Adrenal gland (tissue), 12 donors: Measurements from ENCODE around the gene PDPR. TPM values are rescaled to one million over a fixed set of nuclear protein-coding genes. Genes with fewer than 3 reads are reported as not detected.
A peak's percentile ranks its signal among the peaks of the same experiment; 100 is the strongest.
"Not testable (repeated sequence)": the region's sequence is repeated elsewhere in the genome, so short reads cannot be mapped to it uniquely, and the experiment has no call there.

Experiments used
- DNase-seq, 7 donors: peaks; one replicate each; pipeline ENCODE4 v3.0.0-alpha.2; 2019 to 2020
- H3K27ac ChIP-seq, 5 donors: fragments of 200-600 bp; sonication (generic) in 4 of 5; 1 replicate in 3 of 5; 2 replicates in 2 of 5; pipeline versions ENCODE4 v1.5.1 to v1.8.0; 2016 to 2020; ENCODE audit warnings: mild to moderate bottlenecking in 1 of 5
- H3K27me3 ChIP-seq: fragments of 200-600 bp; 2 replicates; pipeline ENCODE4 v1.8.0; 2021
- H3K36me3 ChIP-seq, 2 donors: fragments of 200-600 bp; replicated peaks in 1 of 2; 1 replicate in 1 of 2; 2 replicates in 1 of 2; pipeline versions ENCODE4 v1.5.1 to v1.8.0; 2018 to 2022
- H3K4me1 ChIP-seq, 2 donors: fragments of 200-600 bp; replicated peaks in 1 of 2; 1 replicate in 1 of 2; 2 replicates in 1 of 2; pipeline versions ENCODE4 v1.5.1 to v1.8.0; 2018 to 2021
- H3K4me3 ChIP-seq, 4 donors: fragments of 200-600 bp; sonication (generic) in 3 of 4; one replicate each; pipeline ENCODE4 v1.5.1; 2016 to 2018
- H3K9me3 ChIP-seq, 3 donors: fragments of 200-600 bp; sonication (generic) in 1 of 3; replicated peaks in 1 of 3; 1 replicate in 2 of 3; 2 replicates in 1 of 3; pipeline versions ENCODE4 v1.5.1 to v1.8.0; 2016 to 2021
- WGBS, 4 donors: extraction: QIAGEN DNeasy Blood & Tissue Kit in 2 of 4; methylation state at CpG; one replicate each; pipeline versions ENCODE4 v1.1.5 to v1.1.7; 2013 to 2017; 5-methylcytosine and 5-hydroxymethylcytosine counted together
- intact Hi-C, 2 donors: fragments of 100-400 bp; cut with DNase I; formaldehyde crosslinking; loops; one replicate each; pipeline versions ENCODE4 v1.14.1 to v1.15.0; 2022 to 2023
- polyA plus RNA-seq, 3 donors: library from polyadenylated mRNA; stranded (reverse); fragments of 200-250 nt in 2 of 3; fragments of 350-450 nt in 1 of 3; fragmentation: Illumina TruSeq in 1 of 3; extraction: RNeasy Lipid Tissue Mini Kit (QIAGEN cat#74804) in 1 of 3; gene quantifications; one replicate each; pipeline ENCODE4 v1.2.3, GENCODE V29; 2013 to 2014
- total RNA-seq, 9 donors: library from RNA; depleted of rRNA in 4 of 9; stranded (reverse); fragments of >200 nt in 4 of 9; fragments of 120-200 nt in 1 of 9; fragmentation: NEBNext Ultra II Directional in 1 of 9; extraction: Animal tissue kit (Norgen Biotek cat#: 25700) in 1 of 9; gene quantifications; one replicate each; pipeline versions ENCODE4 v1.1.0 to v1.2.4, GENCODE V29; 2013 to 2023
- donor health status: healthy with polysubstance abuse.
- donor health status: Bipolar disorder and iron deficiency.
- donor health status: DM: yes; HTN: yes; CAD: no.
- donor health status: DM: no; HTN: no; CAD: no.
- donor health status: DM: no; HTN: no; CAD: no.
- donor health status: DM: yes; HTN: yes; CAD: no.

The PDPR gene
- total and polyA plus RNA-seq, 12 donors: 8.2 to 58.7 (median 25.3) TPM

GRCh38 chr16:70088160-70088559 lies 26.0 kb upstream of the PDPR start:
- H3K36me3 ChIP-seq, H3K9me3 ChIP-seq, H3K27ac ChIP-seq, H3K4me3 ChIP-seq, H3K4me1 ChIP-seq, H3K27me3 ChIP-seq, DNase-seq, intact Hi-C loops: not testable (repeated sequence)
- WGBS, 4 donors: 54 to 94% (median 68%) methylated on average over 1 to 2 of the region's 2 CpGs

DNA sequence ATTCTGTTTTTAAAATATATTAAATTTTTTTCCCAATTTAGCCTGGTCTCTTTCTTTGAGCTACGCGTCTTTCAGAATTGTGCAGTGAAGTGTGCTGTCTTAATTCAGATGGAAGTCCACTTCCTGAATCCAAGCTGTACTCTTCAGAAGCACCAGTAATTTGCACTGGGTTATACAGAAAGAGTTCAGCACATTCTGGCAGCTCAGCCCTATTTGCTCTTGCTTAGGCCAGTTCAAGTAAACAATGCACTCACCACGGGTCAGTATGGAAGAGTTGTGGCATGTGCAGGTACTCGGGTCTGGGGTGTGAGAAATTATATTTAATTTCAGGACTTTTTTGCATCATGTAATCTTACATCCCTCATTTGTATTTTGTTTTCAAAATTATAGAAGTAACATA lies 25.3 kb upstream of the PDPR start:
- DNase-seq, intact Hi-C loops, H3K27me3 ChIP-seq, H3K36me3 ChIP-seq, H3K4me3 ChIP-seq, H3K9me3 ChIP-seq, H3K4me1 ChIP-seq, H3K27ac ChIP-seq: not testable (repeated sequence)
- 83 to 92% (median 88%) methylated on average over 1 to 2 of the region's 4 CpGs; no CpG with 5 or more reads in 1 of the 4 donors for WGBS, 4 donors

GRCh38 chr16:70089289-70089688 lies 24.8 kb upstream of the PDPR start:
- intact Hi-C loops, H3K27ac ChIP-seq, H3K9me3 ChIP-seq, H3K27me3 ChIP-seq, H3K4me3 ChIP-seq, DNase-seq, H3K36me3 ChIP-seq, H3K4me1 ChIP-seq: not testable (repeated sequence)
- 78 to 94% (median 79%) methylated on average over 3 to 6 of the region's 6 CpGs for WGBS, 4 donors

DNA sequence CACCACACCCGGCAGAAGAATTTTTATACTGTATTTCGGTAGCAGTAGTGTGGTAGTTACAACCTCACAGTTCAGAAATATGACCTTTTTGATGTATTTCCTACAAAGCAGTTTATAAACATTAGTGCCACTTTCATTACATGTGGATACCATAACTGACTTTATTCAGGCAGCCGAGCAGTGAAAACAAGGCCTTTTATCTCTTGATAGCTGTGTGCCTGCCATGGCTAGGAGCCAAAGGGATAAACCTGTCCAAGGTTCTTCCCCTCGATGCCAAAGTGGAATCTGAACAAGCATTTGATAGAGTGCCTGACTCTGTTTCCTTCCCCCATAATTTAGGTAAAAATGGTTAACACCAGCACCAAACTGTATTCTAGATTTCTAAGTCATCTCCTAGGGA lies 23.0 kb upstream of the PDPR start:
- H3K4me3 ChIP-seq, H3K27ac ChIP-seq, H3K36me3 ChIP-seq, intact Hi-C loops, H3K27me3 ChIP-seq, H3K9me3 ChIP-seq, H3K4me1 ChIP-seq: not testable (repeated sequence)
- WGBS, 4 donors: 49 to 59% (median 55%) methylated on average over 3 to 4 of the region's 4 CpGs
- peak in 1 of 7 donors; percentile 10 for DNase-seq

DNA sequence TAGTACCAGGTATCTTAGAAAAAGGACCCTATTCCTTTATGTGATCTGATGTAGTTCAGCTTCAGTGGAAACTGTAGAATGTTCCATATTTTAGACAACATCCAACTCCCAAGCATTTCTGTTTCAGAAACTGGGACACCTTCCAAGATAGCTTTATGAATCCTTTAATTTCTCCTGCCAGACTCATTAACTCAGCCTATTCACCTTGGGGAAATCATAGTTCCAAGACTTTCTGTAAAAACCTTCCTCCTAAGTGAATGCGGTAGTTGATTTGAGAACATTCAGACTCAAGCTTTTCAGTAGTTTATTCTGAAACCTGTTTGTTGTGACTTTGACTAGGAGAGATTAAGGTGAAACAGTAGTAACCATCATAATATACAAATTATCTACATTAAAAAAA lies 20.0 kb upstream of the PDPR start:
- H3K27me3 ChIP-seq, H3K27ac ChIP-seq, DNase-seq, intact Hi-C loops, H3K4me1 ChIP-seq, H3K36me3 ChIP-seq, H3K4me3 ChIP-seq, H3K9me3 ChIP-seq: not testable (repeated sequence)
- 56 to 86% (median 76%) methylated on average over 1 of the region's 1 CpG for WGBS, 4 donors

DNA sequence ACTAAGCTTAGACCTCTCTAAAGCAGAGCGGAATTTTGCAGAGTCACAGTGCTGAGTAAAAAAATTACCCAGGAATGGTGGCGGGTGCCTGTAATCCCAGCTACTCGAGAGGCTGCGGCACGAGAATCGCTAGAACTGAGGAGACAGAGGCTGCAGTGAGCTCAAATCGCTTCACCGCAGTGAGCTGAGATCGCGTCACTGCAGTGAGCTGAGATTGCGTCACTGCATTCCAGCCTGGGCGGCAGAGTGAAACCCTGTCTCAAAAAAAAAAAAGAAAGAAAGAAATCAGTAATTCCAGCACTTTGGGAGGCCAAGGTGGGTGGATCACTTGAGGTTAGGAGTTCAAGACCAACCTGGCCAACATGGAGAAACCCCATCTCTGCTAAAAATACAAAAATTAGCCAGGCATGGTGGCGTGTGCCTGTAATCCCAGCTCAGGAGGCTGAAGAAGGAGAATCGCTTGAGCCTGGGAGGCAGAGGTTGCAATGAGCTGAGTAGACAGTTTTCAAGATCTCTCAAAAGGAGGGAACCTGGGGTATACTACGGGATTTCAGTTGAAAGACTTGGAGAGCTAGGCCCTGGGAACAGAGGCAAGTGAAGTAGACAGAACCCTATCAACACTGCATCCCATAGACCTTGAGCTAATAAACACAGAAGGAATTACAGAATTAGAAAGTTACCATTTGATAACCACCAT lies 4.4 kb upstream of the PDPR start:
- not testable (repeated sequence) for DNase-seq

DNA sequence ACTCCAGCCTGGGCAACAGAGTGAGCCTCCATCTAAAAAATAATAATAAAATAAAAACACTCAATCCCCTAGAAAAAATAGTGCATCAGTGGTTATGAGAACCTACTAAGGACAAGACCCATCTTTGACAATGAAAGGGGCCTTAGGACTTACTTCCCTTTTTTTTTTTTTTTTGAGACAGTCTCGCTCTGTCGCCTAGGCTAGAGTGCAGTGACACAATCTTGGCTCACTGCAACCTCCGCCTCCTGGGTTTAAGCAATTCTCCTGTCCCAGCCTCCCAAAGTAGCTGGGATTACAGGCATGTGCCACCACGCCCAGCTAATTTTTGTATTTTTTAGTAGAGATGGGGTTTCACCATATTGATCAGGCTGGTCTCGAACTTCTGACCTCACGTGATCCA lies 2.0 kb upstream of the PDPR start:
- H3K36me3 ChIP-seq, H3K27ac ChIP-seq, intact Hi-C loops, H3K4me3 ChIP-seq, H3K9me3 ChIP-seq, DNase-seq, H3K27me3 ChIP-seq, H3K4me1 ChIP-seq: not testable (repeated sequence)
- 70 to 91% (median 87%) methylated on average over 4 to 6 of the region's 6 CpGs for WGBS, 4 donors

More for the DNA sequence above, 4.4 kb upstream of the PDPR start:
- intact Hi-C loops, H3K4me1 ChIP-seq, H3K36me3 ChIP-seq, H3K9me3 ChIP-seq, H3K27me3 ChIP-seq, H3K27ac ChIP-seq, H3K4me3 ChIP-seq: not testable (repeated sequence)
- 90 to 93% (median 92%) methylated on average over 14 to 15 of the region's 15 CpGs for WGBS, 4 donors

DNA sequence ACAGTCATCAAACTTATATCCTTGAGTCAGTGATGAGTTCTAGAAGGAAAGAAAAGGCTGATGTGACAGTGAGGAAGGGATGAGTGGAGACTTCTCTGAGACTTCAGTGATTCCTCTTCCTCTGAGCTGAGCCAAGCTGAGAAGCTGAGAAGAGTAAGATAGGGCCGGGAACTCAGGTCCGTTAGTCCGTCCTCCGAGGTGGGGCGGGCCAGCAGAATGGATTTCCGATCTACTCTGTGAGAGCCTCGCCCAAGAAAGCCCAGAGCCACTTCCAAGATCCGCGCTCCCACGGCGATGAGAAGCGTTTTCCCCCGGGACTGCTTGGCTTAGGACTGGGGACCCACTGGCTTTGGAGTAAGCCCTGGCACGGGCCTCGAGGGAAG lies 542 bp upstream of the PDPR start:
- H3K27me3 ChIP-seq, DNase-seq, H3K36me3 ChIP-seq, intact Hi-C loops, H3K4me1 ChIP-seq, H3K9me3 ChIP-seq: not testable (repeated sequence)
- Histone ChIP-seq H3K4me3 (peak overlapping the region in 2 of 4 donors; percentile 64 to 70), H3K27ac (peak overlapping the region; percentile 13 to 89 (median 68))
- 0% methylated on average over 1 of the region's 15 CpGs; no CpG with 5 or more reads in 3 of the 4 donors for WGBS, 4 donors

- H3K4me3 ChIP-seq, DNase-seq, H3K9me3 ChIP-seq, intact Hi-C loops, H3K27me3 ChIP-seq, H3K27ac ChIP-seq: not testable (repeated sequence)
- H3K36me3 ChIP-seq: peaks cover 0 to 19% of the 10 kb centered on the region in 2 donors
- WGBS, 4 donors: 78 to 84% (median 80%) methylated on average over 6 of the region's 6 CpGs
- peaks cover 0 to 15% of the 10 kb centered on the region in 2 donors for H3K4me1 ChIP-seq
Observed at GRCh38 chr16:70118354-70118753, 4.2 kb downstream of the PDPR start.

DNA sequence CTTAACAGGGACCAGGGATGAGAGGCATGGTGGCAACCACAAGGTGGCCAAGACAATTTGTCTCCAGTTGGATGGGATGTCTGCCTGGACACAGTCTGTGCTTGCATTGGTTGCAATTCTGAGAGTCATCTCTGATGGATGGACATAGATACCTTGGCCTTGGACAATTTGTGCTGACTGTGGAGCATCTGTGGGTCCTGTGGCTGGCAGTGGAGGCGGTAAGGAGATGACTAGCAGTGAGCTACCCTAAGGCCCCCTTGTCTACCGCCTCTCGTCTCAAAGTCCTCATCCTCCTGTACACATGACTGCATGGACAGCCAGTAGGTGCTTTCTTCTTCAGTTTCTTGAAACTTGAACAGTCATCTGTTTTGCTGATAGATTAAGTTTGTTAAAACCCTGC lies 4.6 kb downstream of the PDPR start:
- peaks cover 0 to 15% of the 10 kb centered on the region in 2 donors for H3K4me1 ChIP-seq
- H3K27me3 ChIP-seq, H3K9me3 ChIP-seq, H3K4me3 ChIP-seq, H3K27ac ChIP-seq, DNase-seq, intact Hi-C loops: not testable (repeated sequence)
- peaks cover 0 to 24% of the 10 kb centered on the region in 2 donors for H3K36me3 ChIP-seq
- WGBS, 4 donors: 97 to 100% (median 98%) methylated on average over 1 to 3 of the region's 3 CpGs

GRCh38 chr16:70120398-70120797 lies 6.3 kb downstream of the PDPR start:
- H3K36me3 ChIP-seq: peaks cover 0 to 31% of the 10 kb centered on the region in 2 donors
- WGBS, 4 donors: 89 to 94% (median 93%) methylated on average over 7 to 8 of the region's 8 CpGs

More at GRCh38 chr16:70120398-70120797, 6.3 kb downstream of the PDPR start:
- H3K9me3 ChIP-seq, H3K27me3 ChIP-seq, H3K4me3 ChIP-seq, DNase-seq, H3K27ac ChIP-seq, intact Hi-C loops: not testable (repeated sequence)
- peaks cover 0 to 11% of the 10 kb centered on the region in 2 donors for H3K4me1 ChIP-seq
